WTC11 (cell line): ENCODE measurements around the gene ARSJ.

Source experiments
- ATF1 ChIP-seq: sonication (generic); formaldehyde crosslinking; IDR thresholded peaks from 2 replicates; pipeline ENCODE4 v1.8.1; 2023; ENCODE audit warnings: mild to moderate bottlenecking, moderate library complexity, missing genetic modification reagents
- CREM ChIP-seq: sonication (generic); formaldehyde crosslinking; IDR thresholded peaks from 2 replicates; pipeline ENCODE4 v1.8.1; 2022; ENCODE audit warnings: mild to moderate bottlenecking, missing genetic modification reagents, moderate library complexity
- GTF2I ChIP-seq: fragments of 250-450 bp; sonication (Bioruptor Pico); conservative IDR thresholded peaks from 2 replicates; pipeline ENCODE4 v1.4.0; 2021; ENCODE audit warnings: mild to moderate bottlenecking
- NFYB ChIP-seq: sonication (generic); formaldehyde crosslinking; conservative IDR thresholded peaks from 2 replicates; pipeline ENCODE4 v1.8.0; 2022; ENCODE audit warnings: low read depth, missing genetic modification reagents
- NR2C2 ChIP-seq: sonication (generic); formaldehyde crosslinking; IDR thresholded peaks from 2 replicates; pipeline ENCODE4 v1.8.0; 2022; ENCODE audit warnings: mild to moderate bottlenecking, missing genetic modification reagents
- TEAD1 ChIP-seq: sonication (generic); formaldehyde crosslinking; IDR thresholded peaks from 2 replicates; pipeline ENCODE4 v1.8.0; 2022; ENCODE audit warnings: mild to moderate bottlenecking, missing genetic modification reagents
- TEAD4 ChIP-seq: sonication (generic); formaldehyde crosslinking; IDR thresholded peaks from 2 replicates; pipeline ENCODE4 v1.8.0; 2022; ENCODE audit warnings: mild to moderate bottlenecking, missing genetic modification reagents
- TP53 ChIP-seq: sonication (generic); formaldehyde crosslinking; IDR thresholded peaks from 2 replicates; pipeline ENCODE4 v1.8.1; 2023; ENCODE audit warnings: mild to moderate bottlenecking, missing genetic modification reagents
- ZNF121 ChIP-seq: sonication (generic); formaldehyde crosslinking; IDR thresholded peaks from 2 replicates; pipeline ENCODE4 v1.8.0; 2023; ENCODE audit warnings: missing genetic modification reagents
- TF ChIP-seq, protein P1 (sequence below): sonication (generic); formaldehyde crosslinking; IDR thresholded peaks from 2 replicates; pipeline ENCODE4 v1.8.1; 2023; ENCODE audit warnings: mild to moderate bottlenecking, missing genetic modification reagents, moderate library complexity
- TF ChIP-seq, protein P2 (sequence below): sonication (generic); formaldehyde crosslinking; IDR thresholded peaks from 2 replicates; pipeline ENCODE4 v1.8.0; 2022; ENCODE audit warnings: mild to moderate bottlenecking, missing genetic modification reagents
- TF ChIP-seq, protein P3 (sequence below): fragments of 200-600 bp; IDR thresholded peaks from 2 replicates; pipeline ENCODE4 v1.8.0; 2022; ENCODE audit warnings: antibody characterized with exemption
- TF ChIP-seq, protein P4 (sequence below): sonication (generic); formaldehyde crosslinking; IDR thresholded peaks from 2 replicates; pipeline ENCODE4 v1.8.1; 2022; ENCODE audit warnings: low read depth, mild to moderate bottlenecking, moderate library complexity, missing genetic modification reagents, borderline replicate concordance

DNA sequence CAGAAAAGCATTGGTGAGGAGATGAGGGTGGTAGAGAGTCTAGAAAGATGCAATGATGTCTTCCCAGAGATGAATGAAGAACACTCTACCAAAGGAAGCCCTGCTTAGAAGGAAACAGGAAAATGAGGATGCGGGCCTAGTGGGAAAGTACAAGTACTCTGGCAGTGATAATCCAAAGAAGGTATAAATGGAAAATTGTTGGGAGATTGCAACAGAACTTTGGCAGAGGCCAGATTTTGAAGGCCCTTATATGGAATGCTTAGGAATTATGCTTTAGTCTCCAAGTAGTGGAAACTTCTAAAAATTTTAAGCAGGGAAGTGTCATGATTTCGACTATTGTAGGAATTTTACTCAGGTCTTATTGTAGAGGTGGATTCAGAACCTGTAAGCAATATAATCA is 11.0 kb downstream of the ARSJ start:
- TF ChIP-seq, protein P1, sequence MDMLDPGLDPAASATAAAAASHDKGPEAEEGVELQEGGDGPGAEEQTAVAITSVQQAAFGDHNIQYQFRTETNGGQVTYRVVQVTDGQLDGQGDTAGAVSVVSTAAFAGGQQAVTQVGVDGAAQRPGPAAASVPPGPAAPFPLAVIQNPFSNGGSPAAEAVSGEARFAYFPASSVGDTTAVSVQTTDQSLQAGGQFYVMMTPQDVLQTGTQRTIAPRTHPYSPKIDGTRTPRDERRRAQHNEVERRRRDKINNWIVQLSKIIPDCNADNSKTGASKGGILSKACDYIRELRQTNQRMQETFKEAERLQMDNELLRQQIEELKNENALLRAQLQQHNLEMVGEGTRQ (CRISPR knock-in tag) = no peak
- TF ChIP-seq TEAD4 (CRISPR knock-in tag) = no peak
- no peak for TF ChIP-seq ZNF121 (CRISPR knock-in tag)
- no peak for TF ChIP-seq NFYB (CRISPR knock-in tag)
- TF ChIP-seq CREM = no peak
- TF ChIP-seq, protein P2, sequence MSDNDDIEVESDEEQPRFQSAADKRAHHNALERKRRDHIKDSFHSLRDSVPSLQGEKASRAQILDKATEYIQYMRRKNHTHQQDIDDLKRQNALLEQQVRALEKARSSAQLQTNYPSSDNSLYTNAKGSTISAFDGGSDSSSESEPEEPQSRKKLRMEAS (CRISPR knock-in tag) = no peak
- no peak for TF ChIP-seq TEAD1 (CRISPR knock-in tag)
- TF ChIP-seq, protein P3, sequence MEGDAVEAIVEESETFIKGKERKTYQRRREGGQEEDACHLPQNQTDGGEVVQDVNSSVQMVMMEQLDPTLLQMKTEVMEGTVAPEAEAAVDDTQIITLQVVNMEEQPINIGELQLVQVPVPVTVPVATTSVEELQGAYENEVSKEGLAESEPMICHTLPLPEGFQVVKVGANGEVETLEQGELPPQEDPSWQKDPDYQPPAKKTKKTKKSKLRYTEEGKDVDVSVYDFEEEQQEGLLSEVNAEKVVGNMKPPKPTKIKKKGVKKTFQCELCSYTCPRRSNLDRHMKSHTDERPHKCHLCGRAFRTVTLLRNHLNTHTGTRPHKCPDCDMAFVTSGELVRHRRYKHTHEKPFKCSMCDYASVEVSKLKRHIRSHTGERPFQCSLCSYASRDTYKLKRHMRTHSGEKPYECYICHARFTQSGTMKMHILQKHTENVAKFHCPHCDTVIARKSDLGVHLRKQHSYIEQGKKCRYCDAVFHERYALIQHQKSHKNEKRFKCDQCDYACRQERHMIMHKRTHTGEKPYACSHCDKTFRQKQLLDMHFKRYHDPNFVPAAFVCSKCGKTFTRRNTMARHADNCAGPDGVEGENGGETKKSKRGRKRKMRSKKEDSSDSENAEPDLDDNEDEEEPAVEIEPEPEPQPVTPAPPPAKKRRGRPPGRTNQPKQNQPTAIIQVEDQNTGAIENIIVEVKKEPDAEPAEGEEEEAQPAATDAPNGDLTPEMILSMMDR = no peak
- no peak for TF ChIP-seq GTF2I (CRISPR knock-in tag)
- TF ChIP-seq NR2C2 (CRISPR knock-in tag) = no peak
- TF ChIP-seq TP53 (CRISPR knock-in tag) = no peak
- no peak for TF ChIP-seq ATF1 (CRISPR knock-in tag)
- TF ChIP-seq, protein P4, sequence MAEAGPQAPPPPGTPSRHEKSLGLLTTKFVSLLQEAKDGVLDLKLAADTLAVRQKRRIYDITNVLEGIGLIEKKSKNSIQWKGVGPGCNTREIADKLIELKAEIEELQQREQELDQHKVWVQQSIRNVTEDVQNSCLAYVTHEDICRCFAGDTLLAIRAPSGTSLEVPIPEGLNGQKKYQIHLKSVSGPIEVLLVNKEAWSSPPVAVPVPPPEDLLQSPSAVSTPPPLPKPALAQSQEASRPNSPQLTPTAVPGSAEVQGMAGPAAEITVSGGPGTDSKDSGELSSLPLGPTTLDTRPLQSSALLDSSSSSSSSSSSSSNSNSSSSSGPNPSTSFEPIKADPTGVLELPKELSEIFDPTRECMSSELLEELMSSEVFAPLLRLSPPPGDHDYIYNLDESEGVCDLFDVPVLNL (CRISPR knock-in tag) = no peak
